K562 (cell line): ENCODE measurements around the gene UGT2A2. TPM values are rescaled to one million over a fixed set of nuclear protein-coding genes. Genes with fewer than 3 reads are reported as not detected.

Source experiments
- ATAC-seq: fragments of 200-7000 bp; cut with Tn5 transposase; 3 replicates; pipeline ENCODE4 v1.9.1; 2020; ENCODE audit warnings: moderate library complexity
- BruUV-seq: library from RNA; stranded (reverse); fragments of 400-500 nt; replicated peaks from 2 replicates; lab custom pipeline; 2021; lab: Mats Ljungman, UMichigan
- CTCF ChIA-PET: fragments of 300-600 bp; formaldehyde crosslinking; extraction: SDS; loops from one replicate; lab custom pipeline; 2021; ENCODE audit warnings: low intra/inter-chr PET ratio; lab: Yijun Ruan, JAX
- POLR2A ChIA-PET: fragments of 300-600, 350-650 bp; sonication (Branson Sonifier 250); formaldehyde crosslinking; extraction: SDS; loops from one replicate; lab custom pipeline; 2021; ENCODE audit warnings: antibody characterized with exemption, inconsistent platforms; lab: Yijun Ruan, JAX
- DNase-seq, 4 experiments: peaks; one replicate each; pipeline versions ENCODE4 v3.0.0 to v3.0.0-alpha.2; 2011 to 2018; ENCODE audit warnings: low spot score in 3 of 4, mixed read lengths in 3 of 4; ENCODE audit errors: extremely low read depth in 1 of 4
- FAIRE-seq: peaks from 2 replicates; lab custom pipeline; 2011; peaks lifted over from hg19 to GRCh38; lab: Jason Lieb, UNC
- H2AFZ ChIP-seq: 2 replicates; pipeline ENCODE4 v1.6.0; 2011; ENCODE audit warnings: low read depth, low read length, control low read depth, inconsistent platforms
- H3K27ac ChIP-seq: fragments of 200-600 bp; 3 replicates; pipeline ENCODE4 v1.8.0; 2011; ENCODE audit warnings: low read depth, mild to moderate bottlenecking, control low read depth, inconsistent platforms, low read length, moderate library complexity, mixed read lengths; ENCODE audit errors: extremely low read depth
- H3K27me3 ChIP-seq, 2 experiments: fragments of 300-600 bp in 1 of 2; 2 replicates in 1 of 2; 3 replicates in 1 of 2; pipeline versions ENCODE4 v1.6.0 to v1.8.0; 2011; ENCODE audit warnings: inconsistent platforms in 2 of 2, low read length in 2 of 2, mild to moderate bottlenecking in 1 of 2, mixed read lengths in 1 of 2, moderate library complexity in 1 of 2; ENCODE audit not compliant: control insufficient read depth in 2 of 2, insufficient read depth in 2 of 2
- H3K36me3 ChIP-seq: fragments of 300-600 bp; 3 replicates; pipeline ENCODE4 v1.8.0; 2011; ENCODE audit warnings: mild to moderate bottlenecking, low read length, inconsistent platforms; ENCODE audit not compliant: control insufficient read depth, insufficient read depth
- H3K4me1 ChIP-seq, 2 experiments: fragments of 200-600 bp in 1 of 2; replicated peaks in 1 of 2; 2 replicates in 1 of 2; 3 replicates in 1 of 2; pipeline versions ENCODE4 v1.5.1 to v1.8.0; 2011; ENCODE audit warnings: inconsistent platforms in 2 of 2, low read length in 2 of 2, mild to moderate bottlenecking in 1 of 2, mixed read lengths in 1 of 2, moderate library complexity in 1 of 2; ENCODE audit not compliant: control insufficient read depth in 2 of 2, insufficient read depth in 2 of 2
- H3K4me2 ChIP-seq: 2 replicates; pipeline ENCODE4 v1.6.1; 2011; ENCODE audit warnings: low read length, control low read depth, inconsistent platforms, mixed read lengths; ENCODE audit not compliant: insufficient read depth
- H3K4me3 ChIP-seq: fragments of 200-600 bp; sonication (generic), shearing (Covaris generic); 2 replicates; pipeline ENCODE4 v1.5.1; 2016; ENCODE audit warnings: control low read depth, inconsistent platforms
- H3K79me2 ChIP-seq: fragments of 200-600 bp; 3 replicates; pipeline ENCODE4 v1.8.0; 2011; ENCODE audit warnings: low read length, inconsistent platforms; ENCODE audit not compliant: control insufficient read depth, insufficient read depth
- H3K9ac ChIP-seq, 2 experiments: 2 replicates each; pipeline versions ENCODE4 v1.6.0 to v1.6.1; 2011; ENCODE audit warnings: low read depth in 2 of 2, low read length in 2 of 2, control low read depth in 1 of 2, inconsistent platforms in 1 of 2, mild to moderate bottlenecking in 1 of 2, mixed read lengths in 1 of 2; ENCODE audit not compliant: insufficient read depth in 1 of 2
- H3K9me1 ChIP-seq: one replicate; pipeline ENCODE4 v1.6.0; 2011; ENCODE audit warnings: inconsistent platforms, mild to moderate bottlenecking, low read length, moderate library complexity; ENCODE audit not compliant: control insufficient read depth, insufficient read depth
- H3K9me3 ChIP-seq: replicated peaks from 2 replicates; pipeline ENCODE4 v1.5.1; 2011; ENCODE audit warnings: low read depth, low read length, inconsistent platforms; ENCODE audit not compliant: control insufficient read depth, insufficient read depth
- H4K20me1 ChIP-seq: replicated peaks from 2 replicates; pipeline ENCODE4 v1.6.1; 2011; ENCODE audit warnings: low read length, inconsistent platforms, mixed read lengths; ENCODE audit not compliant: control insufficient read depth, insufficient read depth
- ASH1L ChIP-seq: fragments of 450-650 bp; IDR thresholded peaks from 2 replicates; pipeline ENCODE4 v1.6.1; 2018; ENCODE audit warnings: borderline replicate concordance, mild to moderate bottlenecking, low read depth; ENCODE audit not compliant: partially characterized antibody
- BRD9 ChIP-seq: fragments of 450-650 bp; IDR thresholded peaks from 2 replicates; pipeline ENCODE4 v1.6.1; 2018; ENCODE audit warnings: low read depth; ENCODE audit not compliant: partially characterized antibody
- CXXC5 ChIP-seq: fragments of 250-450 bp; sonication (Bioruptor Pico); IDR thresholded peaks from 2 replicates; pipeline ENCODE4 v1.8.0; 2022; ENCODE audit warnings: inconsistent platforms, mild to moderate bottlenecking, moderate library complexity
- HMBOX1 ChIP-seq: sonication (generic); IDR thresholded peaks from 2 replicates; pipeline ENCODE4 v1.6.1; 2016
- MEF2A ChIP-seq: IDR thresholded peaks from 2 replicates; pipeline ENCODE4 v1.6.1; 2011; ENCODE audit warnings: low read depth, mild to moderate bottlenecking, low read length, moderate library complexity; ENCODE audit not compliant: control insufficient read depth
- NFE2L1 ChIP-seq: fragments of 450-650 bp; IDR thresholded peaks from 2 replicates; pipeline ENCODE4 v1.6.1; 2016; ENCODE audit warnings: missing genetic modification characterization, low read depth, mild to moderate bottlenecking, missing compliant biosample characterization, moderate library complexity, borderline replicate concordance
- RNF219 ChIP-seq: fragments of 250-450 bp; sonication (Bioruptor Pico); IDR thresholded peaks from 2 replicates; pipeline ENCODE4 v1.5.0; 2022; ENCODE audit warnings: mild to moderate bottlenecking
- YY1 ChIP-seq, 3 experiments: IDR thresholded peaks; 2 replicates each; pipeline ENCODE4 v1.6.1; 2011; ENCODE audit warnings: low read length in 2 of 3, mild to moderate bottlenecking in 2 of 3, moderate library complexity in 2 of 3, borderline replicate concordance in 1 of 3, control low read depth in 1 of 3, low read depth in 1 of 3; ENCODE audit not compliant: insufficient read depth in 3 of 3, insufficient replicate concordance in 2 of 3, control insufficient read depth in 1 of 3, insufficient read length in 1 of 3; ENCODE audit errors: extremely low read depth in 1 of 3
- ZNF263 ChIP-seq: sonication (generic); formaldehyde crosslinking; IDR thresholded peaks from 2 replicates; pipeline ENCODE4 v1.8.0; 2022; ENCODE audit warnings: mild to moderate bottlenecking, missing genetic modification reagents, borderline replicate concordance
- WGBS: fragments of 100-300 bp; shearing (Covaris generic); methylation state at CpG from one replicate; pipeline ENCODE4 v1.1.6; 2016; ENCODE audit warnings: low coverage, mixed read lengths; ENCODE audit not compliant: insufficient coverage; ENCODE audit errors: missing lambda C conversion rate; 5-methylcytosine and 5-hydroxymethylcytosine counted together
- in situ Hi-C: fragments of 300-500 bp; cut with MboI; formaldehyde crosslinking; loops from 4 replicates; pipeline ENCODE4 v1.15.0; 2018; ENCODE audit warnings: inconsistent platforms, mixed read lengths
- intact Hi-C: fragments of 100-400 bp; cut with micrococcal nuclease; formaldehyde crosslinking; loops from 2 replicates; pipeline ENCODE4 v1.14.2; 2022
- polyA plus RNA-seq, 8 experiments: library from polyadenylated mRNA; depleted of rRNA in 4 of 8; stranded (reverse) in 5 of 8; unstranded in 3 of 8; fragments of >200 nt; fragmentation: Nextera tagmentation in 2 of 8; fragmentation: Illumina TruSeq in 1 of 8; extraction: Ambion mirVana in 2 of 8; extraction: Trizol in 1 of 8; gene quantifications; 2 replicates each; pipeline versions ENCODE4 v1.2.1 to v1.2.3, GENCODE V29; 2011 to 2014; ENCODE audit warnings: inconsistent platforms in 1 of 8, missing spikeins in 1 of 8
- total RNA-seq, 7 experiments: library from RNA; depleted of rRNA in 6 of 7; stranded (reverse); fragments of >200 nt in 6 of 7; fragmentation: Illumina TruSeq in 2 of 7; extraction: Trizol in 2 of 7; gene quantifications; 2 replicates each; pipeline versions ENCODE4 v1.2.1 to v1.2.3, GENCODE V29; 2011 to 2021; ENCODE audit warnings: low replicate concordance in 1 of 7
- TF ChIP-seq, protein P1 (sequence below): fragments of 200-800 bp; sonication (Bioruptor generic); IDR thresholded peaks from 2 replicates; pipeline ENCODE4 v1.6.1; 2017; ENCODE audit warnings: missing genetic modification characterization, missing compliant biosample characterization

The UGT2A2 gene
- total and polyA plus RNA-seq, 9 of the 15 experiments (the other 6 are each of a cell fraction or from before 2014, with no cell fraction given), result not detected

DNA sequence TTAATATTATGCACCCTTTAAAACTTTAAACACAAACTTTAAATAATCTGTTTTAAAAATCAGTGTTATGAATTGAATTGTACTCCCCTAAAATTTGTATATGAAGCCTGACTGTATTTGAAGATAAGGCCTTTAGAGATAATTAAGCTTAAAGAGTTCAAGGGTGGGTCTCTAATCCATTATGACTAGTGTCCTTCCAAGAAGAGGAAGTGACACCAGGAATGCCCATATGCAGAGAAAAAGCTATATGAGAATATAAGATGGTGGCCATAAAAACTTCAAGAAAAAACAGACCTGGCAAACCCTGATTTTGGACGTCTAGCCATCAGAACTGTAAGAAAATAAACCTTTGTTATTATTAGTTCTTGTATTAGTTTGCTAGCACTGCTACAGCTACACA lies 29.0 kb downstream of the UGT2A2 start:
- in situ Hi-C loops (no loop called here), intact Hi-C loops (no loop called here)
- TF ChIP-seq MEF2A, result no peak
- no peak for TF ChIP-seq HMBOX1
- no peak for TF ChIP-seq BRD9
- no peak for TF ChIP-seq ZNF263
- TF ChIP-seq, protein P1, sequence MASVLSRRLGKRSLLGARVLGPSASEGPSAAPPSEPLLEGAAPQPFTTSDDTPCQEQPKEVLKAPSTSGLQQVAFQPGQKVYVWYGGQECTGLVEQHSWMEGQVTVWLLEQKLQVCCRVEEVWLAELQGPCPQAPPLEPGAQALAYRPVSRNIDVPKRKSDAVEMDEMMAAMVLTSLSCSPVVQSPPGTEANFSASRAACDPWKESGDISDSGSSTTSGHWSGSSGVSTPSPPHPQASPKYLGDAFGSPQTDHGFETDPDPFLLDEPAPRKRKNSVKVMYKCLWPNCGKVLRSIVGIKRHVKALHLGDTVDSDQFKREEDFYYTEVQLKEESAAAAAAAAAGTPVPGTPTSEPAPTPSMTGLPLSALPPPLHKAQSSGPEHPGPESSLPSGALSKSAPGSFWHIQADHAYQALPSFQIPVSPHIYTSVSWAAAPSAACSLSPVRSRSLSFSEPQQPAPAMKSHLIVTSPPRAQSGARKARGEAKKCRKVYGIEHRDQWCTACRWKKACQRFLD, result no peak
- TF ChIP-seq YY1 (IDR thresholded peaks at IDR 0.05; ENCODE audit: borderline replicate concordance in 1 of 3, control insufficient read depth in 1 of 3, extremely low read depth in 1 of 3, insufficient read depth in 3 of 3, insufficient read length in 1 of 3, insufficient replicate concordance in 2 of 3, low read depth in 1 of 3, low read length in 2 of 3), result no peak
- no peak for TF ChIP-seq CXXC5
- no peak for TF ChIP-seq RNF219 (CRISPR knock-in tag)
- no peak for TF ChIP-seq NFE2L1 (tag)
- TF ChIP-seq ASH1L, result no peak
- Histone ChIP-seq H3K9me1 (no peaks in the 10 kb centered on the region), H3K4me2 (no peak overlapping the region), H4K20me1 (no peaks in the 10 kb centered on the region), H3K9ac (no peak overlapping the region), H3K27me3 (no peaks in the 10 kb centered on the region), H3K4me1 (no peaks in the 10 kb centered on the region), H3K79me2 (no peaks in the 10 kb centered on the region), H3K9me3 (no peaks in the 10 kb centered on the region), H3K27ac (no peak overlapping the region), H3K4me3 (no peak overlapping the region), H2AFZ (no peak overlapping the region), H3K36me3 (no peaks in the 10 kb centered on the region)
- BruUV-seq, result no TSS peak
- DNase-seq (no peak), ATAC-seq (no peak), FAIRE-seq (no peak)
- ChIA-PET POLR2A (no interaction called here), CTCF (no interaction called here)
- WGBS, result 0% methylated on average over 1 of the region's 1 CpG
